ENCODE measurements around the gene IL12A. TPM values are rescaled to one million over a fixed set of nuclear protein-coding genes. Genes with fewer than 3 reads are reported as not detected.

Gene IL12A
- total RNA-seq, 4 donors from 2014 or later, result not detected

GRCh38 chr3:159994182-159994581 is 5.5 kb downstream of the IL12A start:
- H3K27me3 ChIP-seq, result no peaks in the 10 kb centered on the region
- no peak overlapping the region for H3K27ac ChIP-seq
- no peak for ATAC-seq
- H3K4me3 ChIP-seq, result no peak overlapping the region
- no peak for DNase-seq
- in situ Hi-C loops (cut with MboI; ENCODE audit: low sequenced_read_pairs in 4 of 4), result loop anchor here in 2 of 4 donors (25.0 kb wide), 2 partner anchors 382 to 1157 kb away; no protein-coding TSS in a partner anchor
- no peaks in the 10 kb centered on the region for H3K4me1 ChIP-seq
- no peaks in the 10 kb centered on the region for H3K9me3 ChIP-seq
- intact Hi-C loops (cut with DNase I; ENCODE audit: low total_unique reads), result no loop called here
- no peaks in the 10 kb centered on the region for H3K36me3 ChIP-seq
- TF ChIP-seq POLR2A (IDR thresholded peaks at IDR 0.05) (no peak), CTCF (IDR thresholded peaks at IDR 0.05 in 4 of 5, conservative IDR thresholded peaks at IDR 0.05 in 1 of 5) (no peak)

- TF ChIP-seq POLR2A (IDR thresholded peaks at IDR 0.05) (no peak), CTCF (IDR thresholded peaks at IDR 0.05 in 4 of 5, conservative IDR thresholded peaks at IDR 0.05 in 1 of 5) (no peak)
- Histone ChIP-seq H3K27ac (no peak overlapping the region), H3K27me3 (no peaks in the 10 kb centered on the region), H3K4me1 (no peaks in the 10 kb centered on the region), H3K9me3 (no peaks in the 10 kb centered on the region), H3K36me3 (no peaks in the 10 kb centered on the region), H3K4me3 (no peak overlapping the region)
- ATAC-seq (no peak), DNase-seq (no peak)
- intact Hi-C loops (cut with DNase I; ENCODE audit: low total_unique reads), result no loop called here
- in situ Hi-C loops (cut with MboI; ENCODE audit: low sequenced_read_pairs in 4 of 4), result loop anchor here in 2 of 4 donors (25.0 kb wide), 2 partner anchors 383 to 1158 kb away; no protein-coding TSS in a partner anchor
These were observed 6.5 kb downstream of the IL12A start for GRCh38 chr3:159995091-159995490.

- TF ChIP-seq POLR2A (IDR thresholded peaks at IDR 0.05), result no peak
- TF ChIP-seq CTCF (IDR thresholded peaks at IDR 0.05 in 4 of 5, conservative IDR thresholded peaks at IDR 0.05 in 1 of 5), result no peak
- Histone ChIP-seq H3K27ac (no peak overlapping the region), H3K9me3 (no peaks in the 10 kb centered on the region), H3K36me3 (no peaks in the 10 kb centered on the region), H3K4me3 (no peak overlapping the region), H3K27me3 (no peaks in the 10 kb centered on the region), H3K4me1 (no peaks in the 10 kb centered on the region)
- ATAC-seq (no peak), DNase-seq (no peak)
- intact Hi-C loops (cut with DNase I; ENCODE audit: low total_unique reads) (no loop called here), in situ Hi-C loops (cut with MboI; ENCODE audit: low sequenced_read_pairs in 4 of 4) (loop anchor here in 2 of 4 donors (25.0 kb wide), 2 partner anchors 384 to 1159 kb away; no protein-coding TSS in a partner anchor)
These were observed 7.4 kb downstream of the IL12A start for GRCh38 chr3:159996018-159996417.

GRCh38 chr3:159996959-159997358 is 8.3 kb downstream of the IL12A start:
- in situ Hi-C loops (cut with MboI; ENCODE audit: low sequenced_read_pairs in 4 of 4), result loop anchor here in 2 of 4 donors (25.0 kb wide), 2 partner anchors 385 to 1160 kb away; no protein-coding TSS in a partner anchor
- no peak overlapping the region for H3K27ac ChIP-seq
- no peak for TF ChIP-seq POLR2A (IDR thresholded peaks at IDR 0.05)
- no peak for TF ChIP-seq CTCF (IDR thresholded peaks at IDR 0.05 in 4 of 5, conservative IDR thresholded peaks at IDR 0.05 in 1 of 5)
- no peak overlapping the region for H3K4me3 ChIP-seq
- no peak for DNase-seq
- peaks cover 0 to under 1% of the 10 kb centered on the region in 2 donors for H3K4me1 ChIP-seq
- H3K9me3 ChIP-seq, result no peaks in the 10 kb centered on the region
- no peak for ATAC-seq
- no peaks in the 10 kb centered on the region for H3K36me3 ChIP-seq
- no peaks in the 10 kb centered on the region for H3K27me3 ChIP-seq
- intact Hi-C loops (cut with DNase I; ENCODE audit: low total_unique reads), result no loop called here

Measured in gastrocnemius medialis (tissue), 4 donors.